ENCODE data around the gene ITGAL.
A peak's percentile ranks its signal among the peaks of the same experiment; 100 is the strongest.

ITGAL gene

GRCh38 chr16:30438835-30439234 lies 33.7 kb upstream of the ITGAL start:
- TF ChIP-seq CTCF (IDR thresholded peaks at IDR 0.05) (no peak), ZFX (IDR thresholded peaks at IDR 0.05; ENCODE audit: borderline replicate concordance) (no peak)
- H3K27ac ChIP-seq, result no peak overlapping the region

- TF ChIP-seq ZFX (IDR thresholded peaks at IDR 0.05; ENCODE audit: borderline replicate concordance) (no peak), CTCF (IDR thresholded peaks at IDR 0.05) (no peak)
- no peak overlapping the region for H3K27ac ChIP-seq
Measured at GRCh38 chr16:30439720-30440348, 32.7 kb upstream of the ITGAL start.

- no peak overlapping the region for H3K27ac ChIP-seq
- no peak for TF ChIP-seq ZFX (IDR thresholded peaks at IDR 0.05; ENCODE audit: borderline replicate concordance)
- no peak for TF ChIP-seq CTCF (IDR thresholded peaks at IDR 0.05)
Measured at GRCh38 chr16:30443631-30444030, 28.9 kb upstream of the ITGAL start.

- TF ChIP-seq CTCF (IDR thresholded peaks at IDR 0.05) (no peak), ZFX (IDR thresholded peaks at IDR 0.05; ENCODE audit: borderline replicate concordance) (no peak)
- peak overlapping the region; percentile 89 for H3K27ac ChIP-seq
Measured at GRCh38 chr16:30444231-30445148, 28.1 kb upstream of the ITGAL start.

- H3K27ac ChIP-seq, result peak overlapping the region; percentile 89
- TF ChIP-seq ZFX (IDR thresholded peaks at IDR 0.05; ENCODE audit: borderline replicate concordance), result no peak
- no peak for TF ChIP-seq CTCF (IDR thresholded peaks at IDR 0.05)
Measured at GRCh38 chr16:30445149-30445407, 27.5 kb upstream of the ITGAL start.

GRCh38 chr16:30445408-30446202 lies 26.9 kb upstream of the ITGAL start, which contains the start of gene SEPHS2:
Gene SEPHS2, minus strand, starts transcription at chr16:30445874. Its CDS starts 147 bp downstream, at chr16:30445727.
- peak within 1 kb of the TSS; percentile 89 for H3K27ac ChIP-seq
- TF ChIP-seq CTCF (IDR thresholded peaks at IDR 0.05) (peak; percentile 74), ZFX (IDR thresholded peaks at IDR 0.05; ENCODE audit: borderline replicate concordance) (no peak)

All from 22Rv1 (cell line).